Hepatocyte (in vitro differentiated cells): ENCODE results near the gene BICD1. TPM values are rescaled to one million over a fixed set of nuclear protein-coding genes. Genes with fewer than 3 reads are reported as not detected.

Experiments used
- DNase-seq: peaks from one replicate; pipeline ENCODE4 v3.0.0-alpha.2; 2016; ENCODE audit warnings: low spot score
- H2AFZ ChIP-seq: fragments of 200-600 bp; sonication (generic); 2 replicates; pipeline ENCODE4 v1.6.0; 2016; ENCODE audit warnings: antibody characterized with exemption, mild to moderate bottlenecking
- H3K27ac ChIP-seq: fragments of 200-600 bp; sonication (generic); 2 replicates; pipeline ENCODE4 v1.5.1; 2016; ENCODE audit warnings: mild to moderate bottlenecking
- H3K27me3 ChIP-seq: fragments of 200-600 bp; sonication (generic); 2 replicates; pipeline ENCODE4 v1.6.1; 2016
- H3K36me3 ChIP-seq: fragments of 200-600 bp; sonication (generic); replicated peaks from 2 replicates; pipeline ENCODE4 v1.5.1; 2016; ENCODE audit warnings: low read depth; ENCODE audit not compliant: insufficient read depth
- H3K4me1 ChIP-seq: fragments of 200-600 bp; sonication (generic); 2 replicates; pipeline ENCODE4 v1.5.1; 2016; ENCODE audit warnings: mild to moderate bottlenecking, moderate library complexity; ENCODE audit not compliant: insufficient read depth
- H3K4me2 ChIP-seq: fragments of 200-600 bp; sonication (generic); 2 replicates; pipeline ENCODE4 v1.6.0; 2016
- H3K4me3 ChIP-seq: fragments of 200-600 bp; sonication (generic); 2 replicates; pipeline ENCODE4 v1.5.1; 2016; ENCODE audit warnings: mild to moderate bottlenecking
- H3K79me2 ChIP-seq: fragments of 200-600 bp; sonication (generic); 2 replicates; pipeline ENCODE4 v1.6.0; 2017; ENCODE audit warnings: mild to moderate bottlenecking
- H3K9me2 ChIP-seq: fragments of 200-600 bp; sonication (generic); replicated peaks from 2 replicates; pipeline ENCODE4 v1.6.0; 2017; ENCODE audit warnings: mild to moderate bottlenecking; ENCODE audit not compliant: insufficient read depth
- H3K9me3 ChIP-seq: fragments of 200-600 bp; sonication (generic); 2 replicates; pipeline ENCODE4 v1.5.1; 2016; ENCODE audit warnings: low read depth, mild to moderate bottlenecking
- H4K20me1 ChIP-seq: fragments of 200-600 bp; sonication (generic); 2 replicates; pipeline ENCODE4 v1.6.0; 2016; ENCODE audit warnings: mild to moderate bottlenecking; ENCODE audit not compliant: insufficient read depth, poor library complexity, severe bottlenecking
- CTCF ChIP-seq: fragments of 200-600 bp; sonication (generic); IDR thresholded peaks from 2 replicates; pipeline ENCODE4 v1.5.1; 2016; ENCODE audit warnings: antibody characterized with exemption, mild to moderate bottlenecking; ENCODE audit not compliant: poor library complexity
- EZH2 ChIP-seq: fragments of 200-600 bp; sonication (generic); IDR thresholded peaks from 2 replicates; pipeline ENCODE4 v1.6.1; 2016; ENCODE audit warnings: antibody characterized with exemption, mild to moderate bottlenecking, borderline replicate concordance
- EZH2phosphoT487 ChIP-seq: fragments of 200-600 bp; sonication (generic); IDR thresholded peaks from one replicate; pipeline ENCODE4 v1.6.1; 2018; ENCODE audit warnings: antibody characterized with exemption, mild to moderate bottlenecking, low read depth, moderate library complexity; ENCODE audit not compliant: unreplicated experiment, severe bottlenecking
- WGBS: methylation state at CpG from one replicate; pipeline ENCODE4 v1.1.6; 2016; ENCODE audit warnings: low lambda C conversion rate; ENCODE audit errors: missing lambda C conversion rate; 5-methylcytosine and 5-hydroxymethylcytosine counted together
- polyA plus RNA-seq: library from polyadenylated mRNA; unstranded; fragments of >200 nt; fragmentation: Nextera tagmentation; extraction: Ambion mirVana; gene quantifications from 2 replicates; pipeline ENCODE4 v1.2.1, GENCODE V29; 2016
- total RNA-seq: library from RNA; depleted of rRNA; stranded (reverse); fragments of >200 nt; gene quantifications from 2 replicates; pipeline ENCODE4 v1.2.3, GENCODE V29; 2014

BICD1 gene
- total and polyA plus RNA-seq, 2 experiments from 2014 or later = 19.7 to 23.6 TPM

- 85% methylated on average over 2 of the region's 2 CpGs for WGBS
- Histone ChIP-seq H3K79me2 (no peaks in the 10 kb centered on the region), H2AFZ (no peak overlapping the region), H3K36me3 (no peaks in the 10 kb centered on the region), H3K4me2 (no peak overlapping the region), H3K4me3 (no peak overlapping the region), H3K9me3 (no peaks in the 10 kb centered on the region), H4K20me1 (no peaks in the 10 kb centered on the region), H3K27ac (no peak overlapping the region), H3K27me3 (no peaks in the 10 kb centered on the region), H3K4me1 (no peaks in the 10 kb centered on the region), H3K9me2 (no peaks in the 10 kb centered on the region)
- TF ChIP-seq EZH2phosphoT487 (no peak), EZH2 (no peak), CTCF (no peak)
- no peak for DNase-seq
Measured at GRCh38 chr12:32382226-32382625, 275.6 kb downstream of the BICD1 start.

GRCh38 chr12:32390572-32391219 lies 284.0 kb downstream of the BICD1 start:
- H3K4me3 ChIP-seq = no peak overlapping the region
- no peak overlapping the region for H3K4me2 ChIP-seq
- TF ChIP-seq CTCF = no peak
- TF ChIP-seq EZH2phosphoT487 = no peak
- H3K36me3 ChIP-seq = no peaks in the 10 kb centered on the region
- H2AFZ ChIP-seq = no peak overlapping the region
- no peaks in the 10 kb centered on the region for H3K79me2 ChIP-seq
- H3K27me3 ChIP-seq = no peaks in the 10 kb centered on the region
- DNase-seq = no peak
- no peaks in the 10 kb centered on the region for H3K9me2 ChIP-seq
- H4K20me1 ChIP-seq = no peaks in the 10 kb centered on the region
- WGBS = 99% methylated on average over 45 of the region's 47 CpGs
- H3K9me3 ChIP-seq = no peaks in the 10 kb centered on the region
- no peak overlapping the region for H3K27ac ChIP-seq
- H3K4me1 ChIP-seq = no peaks in the 10 kb centered on the region

GRCh38 chr12:32395026-32395425 lies 288.4 kb downstream of the BICD1 start:
- Histone ChIP-seq H3K9me2 (no peaks in the 10 kb centered on the region), H3K4me3 (no peak overlapping the region), H3K4me1 (peaks cover 10% of the 10 kb centered on the region), H3K27me3 (no peaks in the 10 kb centered on the region), H2AFZ (no peak overlapping the region), H3K9me3 (no peaks in the 10 kb centered on the region), H4K20me1 (no peaks in the 10 kb centered on the region), H3K27ac (no peak overlapping the region), H3K4me2 (no peak overlapping the region), H3K79me2 (no peaks in the 10 kb centered on the region), H3K36me3 (no peaks in the 10 kb centered on the region)
- DNase-seq = no peak
- TF ChIP-seq EZH2phosphoT487 (no peak), EZH2 (no peak), CTCF (no peak)

GRCh38 chr12:32397696-32398095 lies 291.0 kb downstream of the BICD1 start:
- H3K27me3 ChIP-seq = no peaks in the 10 kb centered on the region
- no peaks in the 10 kb centered on the region for H4K20me1 ChIP-seq
- H3K9me2 ChIP-seq = no peaks in the 10 kb centered on the region
- H3K36me3 ChIP-seq = no peaks in the 10 kb centered on the region
- no peak overlapping the region for H3K4me3 ChIP-seq
- peaks cover 17% of the 10 kb centered on the region for H3K79me2 ChIP-seq
- H3K9me3 ChIP-seq = no peaks in the 10 kb centered on the region
- H3K4me2 ChIP-seq = no peak overlapping the region
- H2AFZ ChIP-seq = no peak overlapping the region
- 83% methylated on average over 4 of the region's 4 CpGs for WGBS
- H3K4me1 ChIP-seq = peaks cover 10% of the 10 kb centered on the region
- H3K27ac ChIP-seq = no peak overlapping the region
- DNase-seq = no peak
- no peak for TF ChIP-seq EZH2phosphoT487
- TF ChIP-seq EZH2 = no peak
- TF ChIP-seq CTCF = no peak
